K562 (cell line): ENCODE measurements around the gene MPDZ. TPM values are rescaled to one million over a fixed set of nuclear protein-coding genes. Genes with fewer than 3 reads are reported as not detected.

Experiments
- ATAC-seq: fragments of 200-7000 bp; cut with Tn5 transposase; 3 replicates; pipeline ENCODE4 v1.9.1; 2020; ENCODE audit warnings: moderate library complexity
- BruUV-seq: library from RNA; stranded (reverse); fragments of 400-500 nt; replicated peaks from 2 replicates; lab custom pipeline; 2021; lab: Mats Ljungman, UMichigan
- CTCF ChIA-PET: fragments of 300-600 bp; formaldehyde crosslinking; extraction: SDS; loops from one replicate; lab custom pipeline; 2021; ENCODE audit warnings: low intra/inter-chr PET ratio; lab: Yijun Ruan, JAX
- POLR2A ChIA-PET: fragments of 300-600, 350-650 bp; sonication (Branson Sonifier 250); formaldehyde crosslinking; extraction: SDS; loops from one replicate; lab custom pipeline; 2021; ENCODE audit warnings: antibody characterized with exemption, inconsistent platforms; lab: Yijun Ruan, JAX
- DNase-seq, 4 experiments: peaks; one replicate each; pipeline versions ENCODE4 v3.0.0 to v3.0.0-alpha.2; 2011 to 2018; ENCODE audit warnings: low spot score in 3 of 4, mixed read lengths in 3 of 4; ENCODE audit errors: extremely low read depth in 1 of 4
- FAIRE-seq: peaks from 2 replicates; lab custom pipeline; 2011; peaks lifted over from hg19 to GRCh38; lab: Jason Lieb, UNC
- H2AFZ ChIP-seq: 2 replicates; pipeline ENCODE4 v1.6.0; 2011; ENCODE audit warnings: low read depth, low read length, control low read depth, inconsistent platforms
- H3K27ac ChIP-seq: fragments of 200-600 bp; 3 replicates; pipeline ENCODE4 v1.8.0; 2011; ENCODE audit warnings: low read depth, mild to moderate bottlenecking, control low read depth, inconsistent platforms, low read length, moderate library complexity, mixed read lengths; ENCODE audit errors: extremely low read depth
- H3K27me3 ChIP-seq, 2 experiments: fragments of 300-600 bp in 1 of 2; 2 replicates in 1 of 2; 3 replicates in 1 of 2; pipeline versions ENCODE4 v1.6.0 to v1.8.0; 2011; ENCODE audit warnings: inconsistent platforms in 2 of 2, low read length in 2 of 2, mild to moderate bottlenecking in 1 of 2, mixed read lengths in 1 of 2, moderate library complexity in 1 of 2; ENCODE audit not compliant: control insufficient read depth in 2 of 2, insufficient read depth in 2 of 2
- H3K36me3 ChIP-seq: fragments of 300-600 bp; 3 replicates; pipeline ENCODE4 v1.8.0; 2011; ENCODE audit warnings: mild to moderate bottlenecking, low read length, inconsistent platforms; ENCODE audit not compliant: control insufficient read depth, insufficient read depth
- H3K4me1 ChIP-seq, 2 experiments: fragments of 200-600 bp in 1 of 2; replicated peaks in 1 of 2; 2 replicates in 1 of 2; 3 replicates in 1 of 2; pipeline versions ENCODE4 v1.5.1 to v1.8.0; 2011; ENCODE audit warnings: inconsistent platforms in 2 of 2, low read length in 2 of 2, mild to moderate bottlenecking in 1 of 2, mixed read lengths in 1 of 2, moderate library complexity in 1 of 2; ENCODE audit not compliant: control insufficient read depth in 2 of 2, insufficient read depth in 2 of 2
- H3K4me2 ChIP-seq: 2 replicates; pipeline ENCODE4 v1.6.1; 2011; ENCODE audit warnings: low read length, control low read depth, inconsistent platforms, mixed read lengths; ENCODE audit not compliant: insufficient read depth
- H3K4me3 ChIP-seq: fragments of 200-600 bp; sonication (generic), shearing (Covaris generic); 2 replicates; pipeline ENCODE4 v1.5.1; 2016; ENCODE audit warnings: control low read depth, inconsistent platforms
- H3K79me2 ChIP-seq: fragments of 200-600 bp; 3 replicates; pipeline ENCODE4 v1.8.0; 2011; ENCODE audit warnings: low read length, inconsistent platforms; ENCODE audit not compliant: control insufficient read depth, insufficient read depth
- H3K9ac ChIP-seq, 2 experiments: 2 replicates each; pipeline versions ENCODE4 v1.6.0 to v1.6.1; 2011; ENCODE audit warnings: low read depth in 2 of 2, low read length in 2 of 2, control low read depth in 1 of 2, inconsistent platforms in 1 of 2, mild to moderate bottlenecking in 1 of 2, mixed read lengths in 1 of 2; ENCODE audit not compliant: insufficient read depth in 1 of 2
- H3K9me1 ChIP-seq: one replicate; pipeline ENCODE4 v1.6.0; 2011; ENCODE audit warnings: inconsistent platforms, mild to moderate bottlenecking, low read length, moderate library complexity; ENCODE audit not compliant: control insufficient read depth, insufficient read depth
- H3K9me3 ChIP-seq: replicated peaks from 2 replicates; pipeline ENCODE4 v1.5.1; 2011; ENCODE audit warnings: low read depth, low read length, inconsistent platforms; ENCODE audit not compliant: control insufficient read depth, insufficient read depth
- H4K20me1 ChIP-seq: replicated peaks from 2 replicates; pipeline ENCODE4 v1.6.1; 2011; ENCODE audit warnings: low read length, inconsistent platforms, mixed read lengths; ENCODE audit not compliant: control insufficient read depth, insufficient read depth
- CBFA2T2 ChIP-seq: fragments of 450-650 bp; conservative IDR thresholded peaks from 2 replicates; pipeline ENCODE4 v1.6.1; 2017; ENCODE audit warnings: mild to moderate bottlenecking
- ELK3 ChIP-seq: fragments of 450-650 bp; formaldehyde crosslinking; IDR thresholded peaks from 2 replicates; pipeline ENCODE4 v1.4.0; 2020; ENCODE audit warnings: mild to moderate bottlenecking
- IFI16 ChIP-seq: fragments of 250-450 bp; sonication (Bioruptor Pico); IDR thresholded peaks from 2 replicates; pipeline ENCODE4 v2.1.2; 2022; ENCODE audit warnings: mild to moderate bottlenecking, inconsistent platforms
- MBD1 ChIP-seq: fragments of 250-450 bp; sonication (Bioruptor Pico); IDR thresholded peaks from 2 replicates; pipeline ENCODE4 v1.8.0; 2022; ENCODE audit warnings: inconsistent platforms
- PHB ChIP-seq: fragments of 250-450 bp; sonication (Bioruptor Pico); IDR thresholded peaks from 2 replicates; pipeline ENCODE4 v1.5.0; 2021
- TCFL5 ChIP-seq: fragments of 250-450 bp; sonication (Bioruptor Pico); conservative IDR thresholded peaks from 2 replicates; pipeline ENCODE4 v1.6.1; 2021; ENCODE audit warnings: mild to moderate bottlenecking, moderate library complexity, matching md5 sums
- ZNF133 ChIP-seq: fragments of 250-450 bp; sonication (Bioruptor Pico); IDR thresholded peaks from 2 replicates; pipeline ENCODE4 v1.4.0; 2020; ENCODE audit warnings: mild to moderate bottlenecking
- ZNF23 ChIP-seq: fragments of 250-450 bp; sonication (Bioruptor Pico); IDR thresholded peaks from 2 replicates; pipeline ENCODE4 v1.4.0; 2020; ENCODE audit warnings: mild to moderate bottlenecking
- ZNF436 ChIP-seq: fragments of 250-450, 450-650 bp; sonication (Bioruptor Pico); formaldehyde crosslinking; IDR thresholded peaks from 2 replicates; pipeline ENCODE4 v1.7.0; 2020; ENCODE audit warnings: mild to moderate bottlenecking
- ZNF696 ChIP-seq: fragments of 250-450 bp; sonication (Bioruptor Pico); conservative IDR thresholded peaks from 2 replicates; pipeline ENCODE4 v1.4.0; 2020; ENCODE audit warnings: mild to moderate bottlenecking, moderate library complexity
- WGBS: fragments of 100-300 bp; shearing (Covaris generic); methylation state at CpG from one replicate; pipeline ENCODE4 v1.1.6; 2016; ENCODE audit warnings: low coverage, mixed read lengths; ENCODE audit not compliant: insufficient coverage; ENCODE audit errors: missing lambda C conversion rate; 5-methylcytosine and 5-hydroxymethylcytosine counted together
- in situ Hi-C: fragments of 300-500 bp; cut with MboI; formaldehyde crosslinking; loops from 4 replicates; pipeline ENCODE4 v1.15.0; 2018; ENCODE audit warnings: inconsistent platforms, mixed read lengths
- intact Hi-C: fragments of 100-400 bp; cut with micrococcal nuclease; formaldehyde crosslinking; loops from 2 replicates; pipeline ENCODE4 v1.14.2; 2022
- polyA plus RNA-seq, 8 experiments: library from polyadenylated mRNA; depleted of rRNA in 4 of 8; stranded (reverse) in 5 of 8; unstranded in 3 of 8; fragments of >200 nt; fragmentation: Nextera tagmentation in 2 of 8; fragmentation: Illumina TruSeq in 1 of 8; extraction: Ambion mirVana in 2 of 8; extraction: Trizol in 1 of 8; gene quantifications; 2 replicates each; pipeline versions ENCODE4 v1.2.1 to v1.2.3, GENCODE V29; 2011 to 2014; ENCODE audit warnings: inconsistent platforms in 1 of 8, missing spikeins in 1 of 8
- total RNA-seq, 7 experiments: library from RNA; depleted of rRNA in 6 of 7; stranded (reverse); fragments of >200 nt in 6 of 7; fragmentation: Illumina TruSeq in 2 of 7; extraction: Trizol in 2 of 7; gene quantifications; 2 replicates each; pipeline versions ENCODE4 v1.2.1 to v1.2.3, GENCODE V29; 2011 to 2021; ENCODE audit warnings: low replicate concordance in 1 of 7
- TF ChIP-seq, protein P1 (sequence below): fragments of 450-650 bp; IDR thresholded peaks from 2 replicates; pipeline ENCODE4 v1.7.1; 2018; ENCODE audit warnings: mild to moderate bottlenecking, low read depth; ENCODE audit not compliant: partially characterized antibody

MPDZ gene
- total and polyA plus RNA-seq, 9 of the 15 experiments (the other 6 are each of a cell fraction or from before 2014, with no cell fraction given) = 3.9 to 13.2 (median 5.7) TPM

DNA sequence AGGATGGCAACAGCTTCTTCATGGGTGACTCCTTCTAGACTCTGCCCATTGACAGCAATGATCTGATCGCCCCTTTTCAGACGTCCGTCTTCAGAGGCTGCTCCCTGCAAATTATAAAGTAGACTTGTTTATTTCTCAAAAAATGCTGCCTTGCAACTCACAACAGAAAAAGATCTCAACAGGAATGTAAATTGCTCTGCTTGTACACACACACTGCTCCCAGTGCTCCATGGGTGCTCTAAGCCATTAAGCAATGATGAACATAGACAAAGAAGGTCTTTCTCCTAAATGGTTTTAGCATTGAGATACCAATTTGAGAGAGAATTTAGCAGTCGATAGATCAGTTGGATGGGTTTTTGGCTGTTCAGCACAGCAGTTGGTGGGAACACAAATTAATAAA lies 172.5 kb downstream of the MPDZ start:
- no peaks in the 10 kb centered on the region for H3K4me1 ChIP-seq
- WGBS = 62% methylated on average over 4 of the region's 4 CpGs
- H3K4me3 ChIP-seq = no peak overlapping the region
- no peak overlapping the region for H2AFZ ChIP-seq
- H3K4me2 ChIP-seq = no peak overlapping the region
- ATAC-seq (no peak), FAIRE-seq (no peak), DNase-seq (no peak)
- POLR2A ChIA-PET = no interaction called here
- TF ChIP-seq ZNF436 (CRISPR knock-in tag) (no peak), ZNF133 (CRISPR knock-in tag) (no peak)
- no peaks in the 10 kb centered on the region for H3K36me3 ChIP-seq
- no peaks in the 10 kb centered on the region for H3K9me3 ChIP-seq
- CTCF ChIA-PET = no interaction called here
- H3K9ac ChIP-seq = no peak overlapping the region
- in situ Hi-C loops = no loop called here
- intact Hi-C loops = no loop called here
- H3K79me2 ChIP-seq = no peaks in the 10 kb centered on the region
- no TSS peak for BruUV-seq
- no peak overlapping the region for H3K27ac ChIP-seq
- H3K9me1 ChIP-seq = no peaks in the 10 kb centered on the region
- no peaks in the 10 kb centered on the region for H4K20me1 ChIP-seq
- H3K27me3 ChIP-seq = no peaks in the 10 kb centered on the region

- Histone ChIP-seq H3K27me3 (no peaks in the 10 kb centered on the region), H3K79me2 (no peaks in the 10 kb centered on the region), H4K20me1 (no peaks in the 10 kb centered on the region), H3K9me3 (no peaks in the 10 kb centered on the region), H3K27ac (no peak overlapping the region), H3K4me3 (no peak overlapping the region), H3K9ac (no peak overlapping the region), H3K4me1 (no peaks in the 10 kb centered on the region), H3K36me3 (no peaks in the 10 kb centered on the region), H3K9me1 (no peaks in the 10 kb centered on the region), H2AFZ (no peak overlapping the region), H3K4me2 (no peak overlapping the region)
- no peak for DNase-seq
- POLR2A ChIA-PET = no interaction called here
- 100% methylated on average over 1 of the region's 1 CpG for WGBS
- CTCF ChIA-PET = no interaction called here
- FAIRE-seq = no peak
- ATAC-seq = no peak
- no TSS peak for BruUV-seq
- intact Hi-C loops = no loop called here
- in situ Hi-C loops = no loop called here
- TF ChIP-seq ZNF23 (CRISPR knock-in tag) (no peak), MBD1 (CRISPR knock-in tag) (no peak), CBFA2T2 (no peak), ELK3 (CRISPR knock-in tag) (no peak), PHB (CRISPR knock-in tag) (no peak), ZNF133 (CRISPR knock-in tag) (no peak), TCFL5 (CRISPR knock-in tag) (no peak), ZNF696 (CRISPR knock-in tag) (no peak), IFI16 (CRISPR knock-in tag) (no peak)
- TF ChIP-seq, protein P1, sequence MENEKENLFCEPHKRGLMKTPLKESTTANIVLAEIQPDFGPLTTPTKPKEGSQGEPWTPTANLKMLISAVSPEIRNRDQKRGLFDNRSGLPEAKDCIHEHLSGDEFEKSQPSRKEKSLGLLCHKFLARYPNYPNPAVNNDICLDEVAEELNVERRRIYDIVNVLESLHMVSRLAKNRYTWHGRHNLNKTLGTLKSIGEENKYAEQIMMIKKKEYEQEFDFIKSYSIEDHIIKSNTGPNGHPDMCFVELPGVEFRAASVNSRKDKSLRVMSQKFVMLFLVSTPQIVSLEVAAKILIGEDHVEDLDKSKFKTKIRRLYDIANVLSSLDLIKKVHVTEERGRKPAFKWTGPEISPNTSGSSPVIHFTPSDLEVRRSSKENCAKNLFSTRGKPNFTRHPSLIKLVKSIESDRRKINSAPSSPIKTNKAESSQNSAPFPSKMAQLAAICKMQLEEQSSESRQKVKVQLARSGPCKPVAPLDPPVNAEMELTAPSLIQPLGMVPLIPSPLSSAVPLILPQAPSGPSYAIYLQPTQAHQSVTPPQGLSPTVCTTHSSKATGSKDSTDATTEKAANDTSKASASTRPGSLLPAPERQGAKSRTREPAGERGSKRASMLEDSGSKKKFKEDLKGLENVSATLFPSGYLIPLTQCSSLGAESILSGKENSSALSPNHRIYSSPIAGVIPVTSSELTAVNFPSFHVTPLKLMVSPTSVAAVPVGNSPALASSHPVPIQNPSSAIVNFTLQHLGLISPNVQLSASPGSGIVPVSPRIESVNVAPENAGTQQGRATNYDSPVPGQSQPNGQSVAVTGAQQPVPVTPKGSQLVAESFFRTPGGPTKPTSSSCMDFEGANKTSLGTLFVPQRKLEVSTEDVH = no peak
These were observed 178.4 kb downstream of the MPDZ start for GRCh38 chr9:13100914-13101572.
